Neural cell (in vitro differentiated cells): ENCODE results near the gene ENO1. TPM values are rescaled to one million over a fixed set of nuclear protein-coding genes. Genes with fewer than 3 reads are reported as not detected.
"Not testable (repeated sequence)": the region's sequence is repeated elsewhere in the genome, so short reads cannot be mapped to it uniquely, and the experiment has no call there.

ENCODE experiments used
- H2AFZ ChIP-seq: fragments of 200-600, 300-800 bp; sonication (generic), shearing (Covaris generic); 2 replicates; pipeline ENCODE4 v1.6.0; 2014; ENCODE audit warnings: low read depth, mild to moderate bottlenecking, antibody characterized with exemption, low read length, moderate library complexity
- H3F3A ChIP-seq: fragments of 200-600 bp; shearing (Covaris generic); 2 replicates; pipeline ENCODE4 v1.6.1; 2016; ENCODE audit warnings: mild to moderate bottlenecking, moderate library complexity, mixed read lengths, antibody characterized with exemption, low read length; ENCODE audit not compliant: insufficient read depth, poor library complexity, severe bottlenecking
- H3K27ac ChIP-seq: fragments of 200-600, 300-800 bp; sonication (generic), shearing (Covaris generic); 2 replicates; pipeline ENCODE4 v1.5.1; 2014; ENCODE audit warnings: mild to moderate bottlenecking, low read length, moderate library complexity
- H3K27me3 ChIP-seq: fragments of 300-800, 200-600 bp; sonication (generic), shearing (Covaris generic); 2 replicates; pipeline ENCODE4 v1.6.0; 2014; ENCODE audit warnings: mild to moderate bottlenecking, low read depth, low read length, moderate library complexity; ENCODE audit not compliant: insufficient read depth
- H3K36me3 ChIP-seq: fragments of 300-800, 200-600 bp; sonication (generic), shearing (Covaris generic); 2 replicates; pipeline ENCODE4 v1.5.1; 2014; ENCODE audit warnings: mild to moderate bottlenecking, antibody characterized with exemption, low read length, moderate library complexity; ENCODE audit not compliant: insufficient read depth
- H3K4me2 ChIP-seq: fragments of 300-800, 200-600 bp; sonication (generic), shearing (Covaris generic); 2 replicates; pipeline ENCODE4 v1.6.0; 2014; ENCODE audit warnings: mild to moderate bottlenecking, low read length
- H3K4me3 ChIP-seq: fragments of 300-800, 200-600 bp; sonication (generic), shearing (Covaris generic); 2 replicates; pipeline ENCODE4 v1.5.1; 2014; ENCODE audit warnings: mild to moderate bottlenecking, low read length, moderate library complexity
- H3K79me2 ChIP-seq: fragments of 200-600 bp; shearing (Covaris generic); replicated peaks from 2 replicates; pipeline ENCODE4 v1.6.0; 2014; ENCODE audit warnings: mild to moderate bottlenecking, low read length, moderate library complexity; ENCODE audit not compliant: insufficient read depth
- H3K9ac ChIP-seq: fragments of 300-800, 200-600 bp; sonication (generic), shearing (Covaris generic); 2 replicates; pipeline ENCODE4 v1.6.1; 2016; ENCODE audit warnings: mild to moderate bottlenecking, low read length, mixed read lengths
- H3K9me2 ChIP-seq: fragments of 200-600 bp; shearing (Covaris generic); 2 replicates; pipeline ENCODE4 v1.6.1; 2016; ENCODE audit warnings: mild to moderate bottlenecking, low read length, mixed read lengths; ENCODE audit not compliant: insufficient read depth
- H3K9me3 ChIP-seq: fragments of 200-600, 300-800 bp; sonication (generic), shearing (Covaris generic); 2 replicates; pipeline ENCODE4 v1.6.1; 2016; ENCODE audit warnings: mild to moderate bottlenecking, mixed run types, low read length, moderate library complexity, mixed read lengths
- H4K20me1 ChIP-seq: fragments of 200-600 bp; shearing (Covaris generic); 2 replicates; pipeline ENCODE4 v1.6.1; 2016; ENCODE audit warnings: mild to moderate bottlenecking, mixed run types; ENCODE audit not compliant: insufficient read depth
- CTCF ChIP-seq: fragments of 450-650 bp; IDR thresholded peaks from 2 replicates; pipeline ENCODE4 v1.5.1; 2014; ENCODE audit warnings: antibody characterized with exemption, mild to moderate bottlenecking, moderate library complexity; ENCODE audit not compliant: poor library complexity, severe bottlenecking
- EP300 ChIP-seq: fragments of 450-650 bp; conservative IDR thresholded peaks from 2 replicates; pipeline ENCODE4 v1.6.1; 2014; ENCODE audit warnings: antibody characterized with exemption, mild to moderate bottlenecking, moderate library complexity; ENCODE audit not compliant: poor library complexity, severe bottlenecking
- EZH2 ChIP-seq: fragments of 200-600, 300-800 bp; shearing (Covaris generic), sonication (generic); IDR thresholded peaks from 2 replicates; pipeline ENCODE4 v1.6.1; 2014; ENCODE audit warnings: antibody characterized with exemption, low read length, borderline replicate concordance, mild to moderate bottlenecking; ENCODE audit not compliant: insufficient read depth, poor library complexity, severe bottlenecking
- MXI1 ChIP-seq: fragments of 450-650 bp; conservative IDR thresholded peaks from 2 replicates; pipeline ENCODE4 v1.6.1; 2014; ENCODE audit warnings: antibody characterized with exemption, mild to moderate bottlenecking; ENCODE audit not compliant: poor library complexity, severe bottlenecking
- POLR2AphosphoS5 ChIP-seq: IDR thresholded peaks from 2 replicates; pipeline ENCODE4 v1.6.1; 2012
- RAD21 ChIP-seq: fragments of 450-650 bp; conservative IDR thresholded peaks from 2 replicates; pipeline ENCODE4 v1.6.1; 2014; ENCODE audit warnings: antibody characterized with exemption, mild to moderate bottlenecking, moderate library complexity
- REST ChIP-seq: IDR thresholded peaks from 2 replicates; pipeline ENCODE4 v1.6.1; 2012; ENCODE audit warnings: borderline replicate concordance
- SMC3 ChIP-seq: fragments of 450-650 bp; conservative IDR thresholded peaks from 2 replicates; pipeline ENCODE4 v1.6.1; 2014; ENCODE audit warnings: antibody characterized with exemption, mild to moderate bottlenecking, moderate library complexity; ENCODE audit not compliant: poor library complexity
- TAF1 ChIP-seq: IDR thresholded peaks from 2 replicates; pipeline ENCODE4 v1.6.1; 2012; ENCODE audit warnings: low read depth
- polyA plus RNA-seq: library from polyadenylated mRNA; depleted of rRNA; stranded (reverse); fragments of >200 nt; gene quantifications from 2 replicates; pipeline ENCODE4 v1.2.3, GENCODE V29; 2014

The ENO1 gene
- polyA plus RNA-seq, 1 donor from 2014 or later = 199 TPM

GRCh38 chr1:8822373-8823294, 55.9 kb downstream of the ENO1 start:
- TF ChIP-seq EP300 (no peak), MXI1 (no peak), SMC3 (no peak), EZH2 (no peak), POLR2AphosphoS5 (no peak), REST (no peak), TAF1 (no peak), RAD21 (no peak), CTCF (no peak)
- no peak overlapping the region for H3K4me2 ChIP-seq

GRCh38 chr1:8821084-8821483, 57.4 kb downstream of the ENO1 start:
- H3K9me2 ChIP-seq = no peaks in the 10 kb centered on the region
- H3K4me3 ChIP-seq = no peak overlapping the region
- no peaks in the 10 kb centered on the region for H3K36me3 ChIP-seq
- no peaks in the 10 kb centered on the region for H3K9me3 ChIP-seq
- no peaks in the 10 kb centered on the region for H3K27me3 ChIP-seq
- no peak overlapping the region for H3K27ac ChIP-seq
- no peaks in the 10 kb centered on the region for H3F3A ChIP-seq
- no peaks in the 10 kb centered on the region for H4K20me1 ChIP-seq
- no peak overlapping the region for H3K4me2 ChIP-seq
- TF ChIP-seq REST (no peak), CTCF (no peak), MXI1 (no peak), EZH2 (no peak), POLR2AphosphoS5 (no peak)
- no peak overlapping the region for H2AFZ ChIP-seq
- H3K9ac ChIP-seq = no peak overlapping the region
- H3K79me2 ChIP-seq = peaks cover 13% of the 10 kb centered on the region

More at GRCh38 chr1:8822373-8823294, 55.9 kb downstream of the ENO1 start:
- H3K79me2 ChIP-seq = no peaks in the 10 kb centered on the region
- H3K9me3 ChIP-seq = no peaks in the 10 kb centered on the region
- no peak overlapping the region for H3K27ac ChIP-seq
- H3K36me3 ChIP-seq = no peaks in the 10 kb centered on the region
- no peak overlapping the region for H3K4me3 ChIP-seq
- no peak overlapping the region for H2AFZ ChIP-seq
- H3K27me3 ChIP-seq = no peaks in the 10 kb centered on the region
- H3F3A ChIP-seq = no peaks in the 10 kb centered on the region
- no peaks in the 10 kb centered on the region for H3K9me2 ChIP-seq
- no peak overlapping the region for H3K9ac ChIP-seq
- no peaks in the 10 kb centered on the region for H4K20me1 ChIP-seq

- H2AFZ ChIP-seq, H3K36me3 ChIP-seq, H4K20me1 ChIP-seq, H3F3A ChIP-seq, H3K9me3 ChIP-seq, H3K9me2 ChIP-seq, H3K27me3 ChIP-seq: not testable (repeated sequence)
- H3K79me2 ChIP-seq = peaks cover 36% of the 10 kb centered on the region
- peak overlapping the region; percentile 94 for H3K4me2 ChIP-seq
- H3K4me3 ChIP-seq = peak overlapping the region; percentile 70
- peak overlapping the region; percentile 97 for H3K27ac ChIP-seq
- H3K9ac ChIP-seq = peak overlapping the region; percentile 82
Measured at GRCh38 chr1:8818789-8819188, 59.7 kb downstream of the ENO1 start.
